Measurements from ENCODE around the gene IL1B.
A peak's percentile ranks its signal among the peaks of the same experiment; 100 is the strongest.
"Not testable (repeated sequence)": the region's sequence is repeated elsewhere in the genome, so short reads cannot be mapped to it uniquely, and the experiment has no call there.

Gene IL1B

GRCh38 chr2:112849956-112850355 lies 13.4 kb upstream of the IL1B start:
- DNase-seq: no peak

DNA sequence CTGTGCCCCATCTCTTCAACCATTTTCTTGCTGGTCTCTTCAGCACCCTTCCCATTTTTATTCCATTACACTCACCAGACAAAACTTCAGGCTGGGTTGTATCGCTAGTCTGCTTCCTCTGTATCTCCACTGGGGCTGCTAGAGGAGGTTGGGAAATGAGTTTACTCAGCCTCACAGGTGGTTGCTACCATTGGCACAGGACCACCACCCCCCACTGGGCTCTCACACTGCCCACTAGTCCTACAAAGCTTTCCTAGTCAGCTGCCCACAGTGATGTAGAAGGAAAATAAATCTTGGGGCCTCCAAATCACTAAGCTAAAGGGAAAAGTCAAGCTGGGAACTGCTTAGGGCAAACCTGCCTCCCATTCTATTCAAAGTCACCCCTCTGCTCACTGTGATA lies 12.3 kb upstream of the IL1B start:
- no peak for DNase-seq

GRCh38 chr2:112846031-112846430 lies 9.5 kb upstream of the IL1B start:
- DNase-seq: peak in 2 of 4 experiments; percentile 34 to 57

GRCh38 chr2:112843836-112844235 lies 7.3 kb upstream of the IL1B start:
- no peak for DNase-seq

- DNase-seq: no peak
Observed at GRCh38 chr2:112843288-112843687, 6.7 kb upstream of the IL1B start.

DNA sequence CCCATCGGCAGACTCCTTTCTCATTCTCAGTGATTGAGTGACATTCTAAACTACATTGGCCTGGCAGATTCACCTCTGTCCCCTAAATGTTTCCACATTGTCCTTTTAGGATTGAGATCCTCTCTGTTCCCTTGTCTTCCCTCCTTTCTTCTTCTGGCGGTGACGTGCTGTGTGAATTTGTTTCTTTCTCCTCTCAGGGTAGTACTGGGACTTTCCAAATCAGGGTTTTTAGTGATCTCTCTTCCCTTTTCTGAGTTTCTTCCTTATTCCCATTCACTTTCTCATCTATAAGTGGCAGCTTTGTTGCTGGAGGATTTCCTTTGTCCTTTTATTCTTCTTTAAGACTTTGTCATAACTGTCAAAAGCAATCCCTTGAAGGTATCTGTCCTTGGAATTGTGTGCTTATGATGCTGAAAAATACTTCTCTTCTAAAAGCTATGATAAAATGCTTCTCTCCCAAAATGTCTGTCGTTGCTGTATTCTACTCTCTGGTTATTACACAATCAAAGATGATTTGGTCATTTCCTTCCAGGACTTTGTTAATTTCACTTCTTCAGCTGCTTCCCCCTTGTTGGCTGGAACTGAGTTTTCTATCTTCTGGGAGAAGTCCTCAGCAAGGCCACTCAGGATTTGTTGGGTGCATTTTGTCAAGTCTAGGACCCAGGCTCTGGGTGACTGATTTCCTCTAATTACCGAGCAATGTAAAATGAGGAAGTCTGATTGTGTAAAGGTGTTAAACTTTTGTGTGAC lies 4.9 kb upstream of the IL1B start:
- DNase-seq: peak; percentile 64 to 91 (median 78)

DNA sequence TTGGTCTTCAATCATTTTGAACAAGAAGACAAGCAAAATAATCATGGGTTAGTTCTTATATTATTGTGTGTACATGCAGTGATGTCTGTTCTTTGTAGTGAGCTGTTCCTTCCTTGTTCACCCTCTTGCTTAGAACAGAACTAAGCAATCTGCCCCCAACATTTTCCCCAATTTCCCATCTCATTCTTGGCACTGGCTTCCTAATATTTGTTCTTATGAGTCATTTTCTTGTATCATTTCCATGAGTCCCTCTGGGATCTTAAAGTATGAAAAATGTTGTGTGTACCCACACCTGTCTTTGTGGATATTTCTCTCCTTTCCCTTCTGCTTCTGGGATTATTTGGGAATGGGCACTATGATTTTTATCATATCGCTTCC lies 3.5 kb upstream of the IL1B start:
- no peak for DNase-seq

- peak; percentile 83 to 96 (median 90) for DNase-seq
Observed at GRCh38 chr2:112839407-112840067, 3.0 kb upstream of the IL1B start.

DNA sequence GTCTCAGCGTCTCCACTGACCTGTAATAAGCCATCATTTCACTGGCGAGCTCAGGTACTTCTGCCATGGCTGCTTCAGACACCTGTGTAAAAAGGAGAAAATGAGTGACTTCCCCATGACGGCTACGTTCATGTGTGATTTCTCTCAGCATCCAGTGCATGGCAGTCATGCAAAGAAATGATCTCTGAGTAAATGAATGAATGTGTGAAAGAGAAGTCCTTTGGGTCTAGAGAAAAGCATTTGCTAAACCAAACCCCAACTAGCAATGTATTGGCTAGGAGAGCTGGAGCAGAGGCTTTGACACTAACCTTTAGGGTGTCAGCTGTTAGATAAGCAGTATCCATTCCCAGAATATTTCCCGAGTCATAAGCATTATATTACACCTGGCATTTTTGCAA lies 417 bp downstream of the IL1B start:
- peak in 1 of 4 experiments; percentile 24 for DNase-seq

GRCh38 chr2:112835536-112836162 lies 930 bp downstream of the IL1B start:
- peak in 1 of 4 experiments; percentile 12 for DNase-seq

DNA sequence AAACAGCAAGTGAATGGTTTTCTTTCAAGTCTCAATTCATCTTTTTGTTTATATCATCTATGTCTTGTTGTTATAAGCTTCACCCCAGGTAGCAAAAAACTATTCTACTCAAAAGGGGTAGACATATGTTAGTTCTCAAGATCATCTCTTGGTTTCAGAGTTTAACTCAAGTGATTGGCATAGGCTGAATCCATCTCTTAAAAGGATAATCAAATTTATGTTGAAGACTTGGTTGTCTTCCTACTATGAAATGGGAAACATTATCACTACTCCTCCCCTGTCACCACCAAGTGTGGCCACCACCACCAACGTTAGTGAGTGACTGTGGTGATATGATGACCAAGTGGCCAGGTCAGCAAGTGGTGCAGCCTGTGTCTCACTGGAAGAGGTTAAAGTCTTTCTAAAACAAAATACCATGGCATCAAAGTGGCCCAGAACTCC lies 1.5 kb downstream of the IL1B start:
- DNase-seq: peak in 2 of 4 experiments; percentile 14 to 22

GRCh38 chr2:112834396-112835037 lies 2.1 kb downstream of the IL1B start:
- peak in 3 of 4 experiments; percentile 20 to 40 (median 26) for DNase-seq

DNA sequence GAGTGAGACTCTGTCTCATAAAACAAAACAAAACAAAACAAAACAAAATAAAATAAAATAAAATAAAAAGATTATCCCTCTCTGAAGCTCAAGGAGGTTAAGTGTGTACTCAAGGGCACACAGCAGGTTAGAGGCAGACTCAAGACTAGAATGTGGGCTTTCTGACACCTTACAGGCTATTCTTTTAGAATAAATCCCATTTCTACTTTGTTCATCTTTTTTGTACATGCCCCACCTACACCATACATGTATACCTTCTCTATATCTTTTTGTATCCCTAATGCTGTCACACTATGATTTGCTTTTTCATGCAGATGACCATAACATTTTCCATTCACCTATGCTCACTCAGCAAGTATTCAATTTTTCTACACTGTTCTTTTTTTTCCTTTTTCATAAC lies 2.6 kb downstream of the IL1B start:
- no peak for DNase-seq

- not testable (repeated sequence) for DNase-seq
Observed at GRCh38 chr2:112833639-112833931, 3.0 kb downstream of the IL1B start.

DNA sequence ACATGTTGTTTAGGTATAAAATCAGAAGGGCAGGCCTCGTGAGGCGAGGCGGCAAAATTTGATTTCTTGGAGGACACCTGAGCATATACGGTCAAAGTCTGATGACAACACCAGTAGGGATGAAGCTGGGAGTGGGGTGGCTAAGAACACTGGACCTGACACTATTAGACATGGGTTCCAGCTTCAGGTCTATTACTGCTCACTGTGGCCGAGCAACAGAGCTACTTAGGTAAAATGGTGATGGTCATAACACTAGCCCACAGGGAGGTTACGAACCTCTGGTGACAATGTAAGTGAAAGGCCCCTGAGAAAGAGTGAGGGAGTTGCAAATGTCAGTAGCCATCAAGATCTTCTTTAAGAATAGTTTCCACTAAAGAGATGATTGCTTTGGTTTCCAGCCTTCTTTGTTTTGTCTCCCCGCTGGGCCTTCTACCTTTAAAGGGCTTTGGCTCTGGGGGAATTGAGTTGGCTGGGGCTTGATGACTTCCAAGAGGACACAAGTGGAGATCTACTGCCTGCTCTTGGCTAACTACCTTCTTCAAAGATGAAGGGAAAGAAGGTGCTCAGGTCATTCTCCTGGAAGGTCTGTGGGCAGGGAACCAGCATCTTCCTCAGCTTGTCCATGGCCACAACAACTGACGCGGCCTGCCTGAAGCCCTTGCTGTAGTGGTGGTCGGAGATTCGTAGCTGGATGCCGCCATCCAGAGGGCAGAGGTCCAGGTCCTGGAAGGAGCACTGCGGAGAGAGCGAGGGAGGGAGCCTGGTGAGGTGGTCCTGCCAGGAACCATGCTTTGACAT lies 3.5 kb downstream of the IL1B start:
- DNase-seq: peak in 1 of 4 experiments; percentile 6

DNA sequence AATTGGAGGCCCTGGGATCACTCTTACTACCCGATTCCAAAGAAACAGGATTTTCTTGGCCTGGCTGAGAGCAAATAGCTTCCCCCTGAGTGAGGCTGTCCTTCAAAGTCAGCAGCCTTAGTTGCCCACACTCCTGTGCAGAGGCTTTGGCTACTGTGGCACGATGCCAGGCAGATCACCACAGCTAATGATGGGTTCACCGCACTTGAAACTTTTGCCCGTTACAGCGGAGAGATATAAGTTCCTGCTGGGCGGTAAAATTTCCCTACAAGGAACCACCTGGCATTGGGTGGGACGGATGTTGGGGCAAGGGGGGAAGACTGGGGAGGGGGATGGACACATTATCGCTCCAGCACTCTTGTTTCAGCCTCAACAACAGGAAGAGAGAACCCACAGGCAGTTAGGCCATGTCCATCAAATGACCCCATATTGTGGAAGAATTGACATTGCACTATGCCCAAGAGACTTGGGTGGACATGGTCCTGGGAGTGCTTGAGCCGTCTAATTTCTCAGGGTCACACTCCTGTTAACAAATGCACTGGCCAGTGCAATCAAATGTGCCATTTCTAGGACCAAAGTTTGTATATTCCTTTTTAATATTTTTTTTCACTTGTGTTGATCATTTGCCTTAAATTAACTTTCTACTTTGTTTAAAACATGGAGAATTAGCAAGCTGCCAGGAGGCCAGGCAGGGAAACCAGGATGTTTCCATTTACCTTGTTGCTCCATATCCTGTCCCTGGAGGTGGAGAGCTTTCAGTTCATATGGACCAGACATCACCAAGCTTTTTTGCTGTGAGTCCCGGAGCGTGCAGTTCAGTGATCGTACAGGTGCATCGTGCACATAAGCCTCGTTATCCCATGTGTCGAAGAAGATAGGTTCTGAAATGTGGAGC lies 4.4 kb downstream of the IL1B start:
- peak in 2 of 4 experiments; percentile 43 for DNase-seq

DNA sequence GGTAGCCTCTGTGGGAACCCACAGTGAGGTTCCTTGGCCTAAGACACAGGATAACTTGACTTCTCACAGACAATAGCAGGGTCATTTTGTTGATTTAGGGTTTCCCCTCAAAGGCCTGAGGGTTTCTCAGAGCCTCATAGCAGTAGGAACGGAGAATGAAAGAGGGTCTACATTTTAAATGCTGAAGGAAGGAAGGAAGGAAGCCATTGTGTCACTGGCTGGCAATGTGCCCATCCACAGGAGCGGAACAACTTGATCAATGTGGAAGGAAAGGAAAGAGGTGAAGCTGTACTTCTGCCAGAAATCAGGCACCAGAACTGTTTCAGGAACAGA lies 5.1 kb downstream of the IL1B start:
- DNase-seq: peak in 3 of 4 experiments; percentile 43 to 49 (median 48)

- no peak for DNase-seq
Observed at GRCh38 chr2:112830682-112831512, 5.7 kb downstream of the IL1B start.

GRCh38 chr2:112829961-112830681 lies 6.5 kb downstream of the IL1B start:
- DNase-seq: peak in 3 of 4 experiments; percentile 20 to 40 (median 38)

Data from suppressor macrophage (primary cell).